Liver (tissue), 2 donors: ENCODE data around the gene PSMD14.

ENCODE experiments used
- JUND ChIP-seq, 2 donors: IDR thresholded peaks; 2 replicates each; pipeline ENCODE4 v1.6.1; 2016; ENCODE audit warnings: antibody characterized with exemption in 2 of 2
- REST ChIP-seq: IDR thresholded peaks from 2 replicates; pipeline ENCODE4 v1.6.1; 2016; ENCODE audit warnings: antibody characterized with exemption, mild to moderate bottlenecking
- donor health status: healthy.

- TF ChIP-seq JUND (IDR thresholded peaks at IDR 0.05): no peak
- TF ChIP-seq REST: no peak
Measured at GRCh38 chr2:161316701-161317100, 8.5 kb downstream of the PSMD14 start.
